ENCODE results near the gene TMEM45A.
"Not testable (repeated sequence)": the region's sequence is repeated elsewhere in the genome, so short reads cannot be mapped to it uniquely, and the experiment has no call there.

The TMEM45A gene

GRCh38 chr3:100533176-100533575, 40.8 kb downstream of the TMEM45A start:
- DNase-seq (ENCODE audit: low read depth in 2 of 2): no peak

GRCh38 chr3:100535610-100535943, 43.2 kb downstream of the TMEM45A start:
- DNase-seq (ENCODE audit: low read depth in 2 of 2): no peak

- DNase-seq (ENCODE audit: low read depth in 2 of 2): no peak
Observed at GRCh38 chr3:100536093-100536492, 43.7 kb downstream of the TMEM45A start.

GRCh38 chr3:100537646-100538338, 45.4 kb downstream of the TMEM45A start:
- no peak for DNase-seq (ENCODE audit: low read depth in 2 of 2)

GRCh38 chr3:100538339-100538706, 45.9 kb downstream of the TMEM45A start:
- DNase-seq (ENCODE audit: low read depth in 2 of 2): no peak

- no peak for DNase-seq (ENCODE audit: low read depth in 2 of 2)
Observed at GRCh38 chr3:100540791-100541334, 48.4 kb downstream of the TMEM45A start.

- DNase-seq (ENCODE audit: low read depth in 2 of 2): not testable (repeated sequence)
Observed at GRCh38 chr3:100541428-100541827, 49.0 kb downstream of the TMEM45A start.

GRCh38 chr3:100545371-100545770, 53.0 kb downstream of the TMEM45A start:
- DNase-seq (ENCODE audit: low read depth in 2 of 2): no peak

- DNase-seq (ENCODE audit: low read depth in 2 of 2): no peak
Observed at GRCh38 chr3:100546020-100546744, 53.8 kb downstream of the TMEM45A start.

GRCh38 chr3:100548053-100548452, 55.6 kb downstream of the TMEM45A start:
- no peak for DNase-seq (ENCODE audit: low read depth in 2 of 2)

GRCh38 chr3:100553618-100554372, 61.4 kb downstream of the TMEM45A start:
- no peak for DNase-seq (ENCODE audit: low read depth in 2 of 2)

GRCh38 chr3:100554373-100554676, 61.9 kb downstream of the TMEM45A start:
- DNase-seq (ENCODE audit: low read depth in 2 of 2): no peak

- no peak for DNase-seq (ENCODE audit: low read depth in 2 of 2)
Observed at GRCh38 chr3:100556673-100557310, 64.4 kb downstream of the TMEM45A start.

GRCh38 chr3:100558233-100558632, 65.8 kb downstream of the TMEM45A start:
- DNase-seq (ENCODE audit: low read depth in 2 of 2): no peak

- DNase-seq (ENCODE audit: low read depth in 2 of 2): no peak
Observed at GRCh38 chr3:100560426-100560825, 68.0 kb downstream of the TMEM45A start.

GRCh38 chr3:100561459-100562158, 69.2 kb downstream of the TMEM45A start:
- no peak for DNase-seq (ENCODE audit: low read depth in 2 of 2)

GRCh38 chr3:100562224-100562857, 69.9 kb downstream of the TMEM45A start:
- DNase-seq (ENCODE audit: low read depth in 2 of 2): no peak

GRCh38 chr3:100563228-100563627, 70.8 kb downstream of the TMEM45A start:
- no peak for DNase-seq (ENCODE audit: low read depth in 2 of 2)

- DNase-seq (ENCODE audit: low read depth in 2 of 2): no peak
Observed at GRCh38 chr3:100563652-100564211, 71.3 kb downstream of the TMEM45A start.

- DNase-seq (ENCODE audit: low read depth in 2 of 2): no peak
Observed at GRCh38 chr3:100570811-100571210, 78.4 kb downstream of the TMEM45A start.

GRCh38 chr3:100574536-100574935, 82.1 kb downstream of the TMEM45A start:
- no peak for DNase-seq (ENCODE audit: low read depth in 2 of 2)
